SJCRH30 (cell line): Measurements from ENCODE around the gene BSCL2. TPM values are rescaled to one million over a fixed set of nuclear protein-coding genes. Genes with fewer than 3 reads are reported as not detected.
"Not testable (repeated sequence)": the region's sequence is repeated elsewhere in the genome, so short reads cannot be mapped to it uniquely, and the experiment has no call there.

Source experiments
- DNase-seq, 2 experiments: peaks; one replicate each; pipeline ENCODE4 v3.0.0-alpha.2; 2015 to 2020
- H3K27ac ChIP-seq: fragments of 250-450 bp; sonication (Bioruptor Pico); 2 replicates; pipeline ENCODE4 v1.5.1; 2020; ENCODE audit warnings: mild to moderate bottlenecking, moderate library complexity
- H3K27me3 ChIP-seq: fragments of 250-450 bp; sonication (Bioruptor Pico); 2 replicates; pipeline ENCODE4 v1.5.1; 2020; ENCODE audit warnings: mild to moderate bottlenecking, moderate library complexity
- H3K36me3 ChIP-seq: fragments of 250-450 bp; sonication (Bioruptor Pico); 2 replicates; pipeline ENCODE4 v1.5.1; 2020; ENCODE audit warnings: mild to moderate bottlenecking, moderate library complexity
- H3K4me1 ChIP-seq: fragments of 250-450 bp; sonication (Bioruptor Pico); 2 replicates; pipeline ENCODE4 v1.5.1; 2020; ENCODE audit warnings: mild to moderate bottlenecking, moderate library complexity
- H3K4me3 ChIP-seq: fragments of 250-450 bp; sonication (Bioruptor Pico); 2 replicates; pipeline ENCODE4 v1.5.1; 2020; ENCODE audit warnings: mild to moderate bottlenecking, moderate library complexity
- H3K9me3 ChIP-seq: fragments of 250-450 bp; sonication (Bioruptor Pico); replicated peaks from 2 replicates; pipeline ENCODE4 v1.5.1; 2020; ENCODE audit warnings: mild to moderate bottlenecking, moderate library complexity
- total RNA-seq: library from RNA; depleted of rRNA; stranded (reverse); fragments of >200 nt; shearing (Covaris generic); gene quantifications from 2 replicates; pipeline ENCODE4 v1.2.3, GENCODE V29; 2014

Gene BSCL2
- total RNA-seq, 1 experiment from 2014 or later, result 26.1 TPM

GRCh38 chr11:62709247-62710000 lies 2.2 kb upstream of the BSCL2 start:
- Histone ChIP-seq H3K4me3 (peak overlapping the region; percentile 55), H3K9me3 (no peaks in the 10 kb centered on the region), H3K4me1 (peaks cover 11% of the 10 kb centered on the region), H3K27ac (peak overlapping the region; percentile 79), H3K27me3 (no peaks in the 10 kb centered on the region), H3K36me3 (peaks cover 43% of the 10 kb centered on the region)
- DNase-seq, result peak; percentile 90 to 93

DNA sequence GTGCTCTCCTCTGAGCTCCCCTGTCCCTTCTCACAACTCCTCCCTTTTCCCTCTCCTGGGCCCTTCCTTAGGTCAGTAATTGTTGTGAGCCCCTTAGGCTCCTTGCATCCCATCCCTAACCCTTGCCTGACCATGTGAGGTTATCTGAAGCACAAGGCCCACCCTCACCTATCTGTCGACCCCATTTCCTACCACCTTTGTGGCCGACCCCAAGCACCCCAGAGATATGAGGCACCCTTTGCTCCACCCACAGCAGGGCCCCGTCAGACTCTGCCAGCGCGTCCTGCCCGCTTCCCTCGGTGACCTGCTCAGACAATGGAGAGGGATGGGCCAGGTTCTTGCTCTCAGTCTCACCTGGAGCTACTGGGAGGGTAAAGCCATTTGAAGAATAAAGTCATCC lies 1.6 kb upstream of the BSCL2 start:
- Histone ChIP-seq H3K27ac (peak overlapping the region; percentile 79), H3K4me3 (peak overlapping the region; percentile 55)

GRCh38 chr11:62708392-62708791 lies 1.2 kb upstream of the BSCL2 start:
- Histone ChIP-seq H3K36me3 (peaks cover 36% of the 10 kb centered on the region), H3K27me3 (no peaks in the 10 kb centered on the region), H3K27ac (no peak overlapping the region), H3K9me3 (no peaks in the 10 kb centered on the region), H3K4me3 (peak overlapping the region; percentile 55; the same call in 1 of the 2 replicates), H3K4me1 (peaks cover 11% of the 10 kb centered on the region)
- no peak for DNase-seq

More for the DNA sequence above, 1.6 kb upstream of the BSCL2 start:
- H3K9me3 ChIP-seq, result no peaks in the 10 kb centered on the region
- peaks cover 11% of the 10 kb centered on the region for H3K4me1 ChIP-seq
- no peak for DNase-seq
- no peaks in the 10 kb centered on the region for H3K27me3 ChIP-seq
- H3K36me3 ChIP-seq, result peaks cover 40% of the 10 kb centered on the region

- Histone ChIP-seq H3K36me3 (peaks cover 20% of the 10 kb centered on the region), H3K4me1 (peaks cover 11% of the 10 kb centered on the region), H3K27ac (peak overlapping the region; percentile 78), H3K27me3 (no peaks in the 10 kb centered on the region), H3K4me3 (peak overlapping the region; percentile 64), H3K9me3 (no peaks in the 10 kb centered on the region)
- no peak for DNase-seq
These were observed 375 bp downstream of the BSCL2 start for GRCh38 chr11:62706850-62707247.

GRCh38 chr11:62705880-62706849 lies 1.1 kb downstream of the BSCL2 start:
- Histone ChIP-seq H3K9me3 (no peaks in the 10 kb centered on the region), H3K27ac (peak overlapping the region; percentile 78), H3K36me3 (peaks cover 17% of the 10 kb centered on the region), H3K4me3 (peak overlapping the region; percentile 64), H3K27me3 (no peaks in the 10 kb centered on the region), H3K4me1 (peaks cover 11% of the 10 kb centered on the region)
- peak; percentile 95 for DNase-seq

DNA sequence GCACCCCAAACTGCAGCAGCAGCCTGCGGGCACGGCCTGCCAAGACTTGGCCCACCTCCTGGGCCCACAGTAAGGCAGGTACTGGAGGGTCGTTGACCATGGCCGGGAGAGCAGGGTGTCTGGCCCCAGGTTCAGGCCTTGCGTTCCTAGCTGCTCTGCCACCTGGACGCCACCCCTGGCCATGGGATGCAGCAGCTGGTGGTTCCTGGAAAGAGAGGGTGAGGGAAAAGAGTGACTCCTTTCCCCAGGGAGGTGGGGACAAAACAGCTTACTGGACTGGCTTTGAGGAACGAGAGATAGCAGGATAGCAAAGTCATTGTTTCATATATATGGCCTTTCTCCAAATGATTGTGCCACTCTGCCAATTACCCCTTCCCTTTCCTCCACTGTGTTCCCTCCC lies 1.8 kb downstream of the BSCL2 start:
- Histone ChIP-seq H3K4me3 (peak overlapping the region; percentile 64), H3K36me3 (peaks cover 15% of the 10 kb centered on the region), H3K4me1 (peaks cover 11% of the 10 kb centered on the region), H3K27me3 (no peaks in the 10 kb centered on the region), H3K27ac (peak overlapping the region; percentile 38; the same call in 1 of the 2 replicates), H3K9me3 (no peaks in the 10 kb centered on the region)
- no peak for DNase-seq

DNA sequence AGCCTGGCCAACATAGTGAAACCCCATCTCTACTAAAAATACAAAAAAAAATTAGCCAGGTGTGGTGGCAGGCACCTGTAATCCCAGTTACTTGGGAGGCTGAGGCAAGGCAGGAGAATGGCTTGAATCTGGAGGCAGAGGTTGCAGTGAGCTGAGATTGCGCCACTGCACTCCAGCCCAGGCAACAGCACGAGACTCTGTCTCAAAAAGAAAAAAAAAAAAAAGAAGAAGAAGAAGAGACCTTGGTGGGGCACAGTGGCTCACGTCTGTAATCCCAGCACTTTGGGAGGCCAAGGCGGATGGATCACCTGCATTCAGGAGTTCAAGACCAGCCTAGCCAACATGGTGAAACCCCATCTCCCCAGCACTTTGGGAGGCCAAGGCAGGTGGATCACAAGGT lies 3.3 kb downstream of the BSCL2 start:
- H3K27ac ChIP-seq, H3K27me3 ChIP-seq, H3K4me3 ChIP-seq, H3K4me1 ChIP-seq, DNase-seq, H3K9me3 ChIP-seq: not testable (repeated sequence)
- H3K36me3 ChIP-seq, result peaks cover 14% of the 10 kb centered on the region

- no peak overlapping the region for H3K4me3 ChIP-seq
- H3K27ac ChIP-seq, result no peak overlapping the region
- no peak for DNase-seq
- H3K36me3 ChIP-seq, result peaks cover 14% of the 10 kb centered on the region
- H3K9me3 ChIP-seq, result no peaks in the 10 kb centered on the region
- no peaks in the 10 kb centered on the region for H3K27me3 ChIP-seq
- peaks cover 6% of the 10 kb centered on the region for H3K4me1 ChIP-seq
These were observed 5.0 kb downstream of the BSCL2 start for GRCh38 chr11:62702246-62702645.

- no peaks in the 10 kb centered on the region for H3K9me3 ChIP-seq
- DNase-seq, result peak; percentile 77 to 87
- H3K4me3 ChIP-seq, result no peak overlapping the region
- H3K27ac ChIP-seq, result no peak overlapping the region
- no peaks in the 10 kb centered on the region for H3K27me3 ChIP-seq
- peaks cover 26% of the 10 kb centered on the region for H3K36me3 ChIP-seq
- peaks cover 12% of the 10 kb centered on the region for H3K4me1 ChIP-seq
These were observed 12.6 kb downstream of the BSCL2 start for GRCh38 chr11:62694455-62695167.

DNA sequence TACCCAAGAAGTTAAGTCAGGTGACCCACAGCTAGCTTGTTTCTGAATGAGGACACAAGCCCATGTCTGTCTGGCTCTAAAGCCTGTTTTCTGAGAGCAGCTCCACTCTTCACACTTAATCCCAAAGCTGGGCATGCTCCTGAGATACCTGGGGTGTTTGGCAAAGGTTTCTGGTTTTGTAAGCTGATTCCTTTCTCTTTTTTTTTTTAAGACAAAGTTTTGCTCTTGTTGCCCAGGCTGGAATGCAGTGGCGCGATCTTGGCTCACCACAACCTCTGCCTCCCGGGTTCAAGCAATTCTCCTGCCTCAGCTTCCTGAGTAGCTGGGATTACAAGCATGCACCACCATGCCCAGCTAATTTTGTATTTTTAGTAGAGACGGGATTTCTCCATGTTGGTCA lies 13.6 kb downstream of the BSCL2 start:
- Histone ChIP-seq H3K4me1 (peaks cover 22% of the 10 kb centered on the region), H3K36me3 (peaks cover 23% of the 10 kb centered on the region)
- H3K27me3 ChIP-seq, H3K27ac ChIP-seq, H3K4me3 ChIP-seq, H3K9me3 ChIP-seq: not testable (repeated sequence)
- peak in 1 of 2 experiments; percentile 0 for DNase-seq

- Histone ChIP-seq H3K4me1 (peaks cover 29% of the 10 kb centered on the region), H3K27me3 (no peaks in the 10 kb centered on the region), H3K9me3 (no peaks in the 10 kb centered on the region), H3K27ac (peak within 1 kb of the TSS; percentile 51), H3K4me3 (no peak within 1 kb of the TSS; the same call in 1 of the 2 replicates), H3K36me3 (peaks cover 23% of the 10 kb centered on the region)
- DNase-seq, result peak; percentile 85 to 90
These were observed 17.6 kb downstream of the BSCL2 start, which contains the start of gene LRRN4CL for GRCh38 chr11:62689421-62690183. Gene LRRN4CL, minus strand, starts transcription at chr11:62689530. Its CDS starts 1,022 bp downstream, at chr11:62688508.

DNA sequence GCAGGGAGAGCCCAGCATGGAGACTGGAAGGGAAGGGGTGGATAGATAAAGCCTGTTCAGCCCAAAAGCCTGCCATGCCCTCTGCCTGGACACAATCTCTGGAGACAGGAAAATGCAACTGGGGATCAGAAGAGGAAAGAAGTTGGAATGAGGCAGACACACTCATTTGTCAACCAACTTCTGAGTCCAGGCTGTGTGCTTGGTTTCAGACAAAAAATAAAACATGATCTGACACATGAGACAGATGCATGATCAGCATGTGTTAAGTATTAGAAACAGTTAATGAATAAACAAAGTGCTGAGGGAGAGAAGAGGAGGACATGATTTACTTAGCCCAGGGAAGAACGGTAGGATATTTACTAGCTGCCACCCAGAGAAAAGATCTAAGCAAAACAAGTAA lies 18.7 kb downstream of the BSCL2 start:
- Histone ChIP-seq H3K36me3 (peaks cover 20% of the 10 kb centered on the region), H3K9me3 (no peaks in the 10 kb centered on the region), H3K27me3 (no peaks in the 10 kb centered on the region), H3K27ac (no peak overlapping the region), H3K4me3 (no peak overlapping the region), H3K4me1 (peaks cover 29% of the 10 kb centered on the region)
- DNase-seq, result peak in 1 of 2 experiments; percentile 6

- H3K9me3 ChIP-seq, result no peaks in the 10 kb centered on the region
- H3K4me3 ChIP-seq, result no peak overlapping the region
- no peak overlapping the region for H3K27ac ChIP-seq
- DNase-seq, result no peak
- peaks cover 15% of the 10 kb centered on the region for H3K36me3 ChIP-seq
- peaks cover 29% of the 10 kb centered on the region for H3K4me1 ChIP-seq
- no peaks in the 10 kb centered on the region for H3K27me3 ChIP-seq
These were observed 19.5 kb downstream of the BSCL2 start for GRCh38 chr11:62687508-62688396.
